B cell (primary cell): ENCODE data around the gene CD6.

Source experiments
- EZH2 ChIP-seq: IDR thresholded peaks from 2 replicates; pipeline ENCODE4 v1.6.1; 2012; ENCODE audit warnings: borderline replicate concordance, low read depth, mild to moderate bottlenecking, moderate library complexity, low read length; ENCODE audit not compliant: insufficient read depth, poor library complexity, severe bottlenecking
- TF ChIP-seq, protein P1 (sequence below): fragments of 200-600 bp; IDR thresholded peaks from one replicate; pipeline ENCODE4 v1.8.0; 2022; ENCODE audit warnings: antibody characterized with exemption, mild to moderate bottlenecking

DNA sequence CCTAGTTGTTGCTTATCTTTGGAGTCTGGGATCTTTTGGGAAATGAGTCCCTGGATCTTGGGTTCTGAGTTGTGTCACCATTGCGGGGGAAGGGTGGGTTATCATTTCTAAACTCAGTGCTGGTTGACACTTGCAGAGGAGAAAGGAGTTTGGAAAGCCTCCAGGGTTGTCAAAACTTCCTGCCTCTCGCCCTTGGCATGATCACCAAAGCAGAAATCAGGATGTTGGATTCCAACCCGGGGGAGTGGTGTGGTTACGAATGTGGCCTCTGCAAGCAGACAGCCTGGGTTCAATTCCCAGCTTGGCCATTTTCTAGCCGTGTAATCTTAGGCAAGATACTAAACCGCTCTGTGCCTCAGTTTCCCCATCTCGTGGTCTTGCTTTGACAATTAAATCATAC lies 24.3 kb downstream of the CD6 start:
- TF ChIP-seq, protein P1, sequence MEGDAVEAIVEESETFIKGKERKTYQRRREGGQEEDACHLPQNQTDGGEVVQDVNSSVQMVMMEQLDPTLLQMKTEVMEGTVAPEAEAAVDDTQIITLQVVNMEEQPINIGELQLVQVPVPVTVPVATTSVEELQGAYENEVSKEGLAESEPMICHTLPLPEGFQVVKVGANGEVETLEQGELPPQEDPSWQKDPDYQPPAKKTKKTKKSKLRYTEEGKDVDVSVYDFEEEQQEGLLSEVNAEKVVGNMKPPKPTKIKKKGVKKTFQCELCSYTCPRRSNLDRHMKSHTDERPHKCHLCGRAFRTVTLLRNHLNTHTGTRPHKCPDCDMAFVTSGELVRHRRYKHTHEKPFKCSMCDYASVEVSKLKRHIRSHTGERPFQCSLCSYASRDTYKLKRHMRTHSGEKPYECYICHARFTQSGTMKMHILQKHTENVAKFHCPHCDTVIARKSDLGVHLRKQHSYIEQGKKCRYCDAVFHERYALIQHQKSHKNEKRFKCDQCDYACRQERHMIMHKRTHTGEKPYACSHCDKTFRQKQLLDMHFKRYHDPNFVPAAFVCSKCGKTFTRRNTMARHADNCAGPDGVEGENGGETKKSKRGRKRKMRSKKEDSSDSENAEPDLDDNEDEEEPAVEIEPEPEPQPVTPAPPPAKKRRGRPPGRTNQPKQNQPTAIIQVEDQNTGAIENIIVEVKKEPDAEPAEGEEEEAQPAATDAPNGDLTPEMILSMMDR, result no peak
- no peak for TF ChIP-seq EZH2
